Measurements from ENCODE around the gene ARIH1. TPM values are rescaled to one million over a fixed set of nuclear protein-coding genes. Genes with fewer than 3 reads are reported as not detected.

The ARIH1 gene
- total and polyA plus RNA-seq, 2 donors (not counting 1 experiment from before 2014, with no cell fraction given) = 27.9 to 62.3 TPM

DNA sequence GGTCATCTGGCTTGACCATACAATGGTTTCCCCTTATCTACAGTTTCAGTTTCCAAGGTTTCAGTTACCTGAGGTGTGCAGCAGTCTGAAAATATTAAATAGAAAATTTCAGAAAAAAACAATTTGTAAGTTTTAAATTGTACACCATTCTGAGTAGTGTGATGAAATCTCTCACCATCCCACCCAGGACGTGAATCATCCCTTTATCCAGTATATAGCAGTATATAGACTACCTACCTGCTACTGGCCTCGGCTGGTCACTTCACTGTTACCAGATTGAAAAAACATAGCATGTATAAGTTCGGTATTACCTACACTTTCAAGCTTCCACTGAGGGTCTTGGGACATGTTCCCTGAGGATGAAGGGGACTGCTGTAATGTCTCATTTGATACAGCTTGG, 12.0 kb downstream of the ARIH1 start:
- Histone ChIP-seq H3K36me3 (ENCODE audit: control insufficient read depth, insufficient read depth, low read length) (no peaks in the 10 kb centered on the region), H3K9me3 (ENCODE audit: control insufficient read depth, insufficient read depth, low read depth, low read length) (no peaks in the 10 kb centered on the region), H3K27me3 (ENCODE audit: control insufficient read depth, insufficient read depth, low read length) (no peaks in the 10 kb centered on the region), H3K4me1 (ENCODE audit: control insufficient read depth, extremely low read depth, insufficient read depth, low read length) (peaks cover 3% of the 10 kb centered on the region), H2AFZ (ENCODE audit: low read length) (no peak overlapping the region), H4K20me1 (ENCODE audit: control insufficient read depth, extremely low read depth, insufficient read depth, low read length) (peaks cover 5% of the 10 kb centered on the region), H3K9ac (ENCODE audit: insufficient read depth, low read length) (no peak overlapping the region), H3K4me3 (replicated peaks in 1 of 4; ENCODE audit: control extremely low read depth in 1 of 4, insufficient read depth in 1 of 4, low read depth in 3 of 4, low read length in 4 of 4) (no peak overlapping the region), H3K79me2 (ENCODE audit: control insufficient read depth, insufficient read depth, low read length) (peaks cover 93% of the 10 kb centered on the region), H3K27ac (ENCODE audit: insufficient read depth, low read length) (no peak overlapping the region), H3K4me2 (ENCODE audit: extremely low read depth, insufficient read depth, low read length) (no peak overlapping the region)
- DNase-seq (ENCODE audit: low read depth in 2 of 2) = no peak
- TF ChIP-seq, protein P1, sequence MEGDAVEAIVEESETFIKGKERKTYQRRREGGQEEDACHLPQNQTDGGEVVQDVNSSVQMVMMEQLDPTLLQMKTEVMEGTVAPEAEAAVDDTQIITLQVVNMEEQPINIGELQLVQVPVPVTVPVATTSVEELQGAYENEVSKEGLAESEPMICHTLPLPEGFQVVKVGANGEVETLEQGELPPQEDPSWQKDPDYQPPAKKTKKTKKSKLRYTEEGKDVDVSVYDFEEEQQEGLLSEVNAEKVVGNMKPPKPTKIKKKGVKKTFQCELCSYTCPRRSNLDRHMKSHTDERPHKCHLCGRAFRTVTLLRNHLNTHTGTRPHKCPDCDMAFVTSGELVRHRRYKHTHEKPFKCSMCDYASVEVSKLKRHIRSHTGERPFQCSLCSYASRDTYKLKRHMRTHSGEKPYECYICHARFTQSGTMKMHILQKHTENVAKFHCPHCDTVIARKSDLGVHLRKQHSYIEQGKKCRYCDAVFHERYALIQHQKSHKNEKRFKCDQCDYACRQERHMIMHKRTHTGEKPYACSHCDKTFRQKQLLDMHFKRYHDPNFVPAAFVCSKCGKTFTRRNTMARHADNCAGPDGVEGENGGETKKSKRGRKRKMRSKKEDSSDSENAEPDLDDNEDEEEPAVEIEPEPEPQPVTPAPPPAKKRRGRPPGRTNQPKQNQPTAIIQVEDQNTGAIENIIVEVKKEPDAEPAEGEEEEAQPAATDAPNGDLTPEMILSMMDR (conservative IDR thresholded peaks at IDR 0.05 in 1 of 2, IDR thresholded peaks at IDR 0.05 in 1 of 2; ENCODE audit: low read depth in 1 of 2, low read length in 2 of 2) = no peak
- TF ChIP-seq EZH2 (IDR thresholded peaks at IDR 0.05; ENCODE audit: low read length, missing control alignments) = no peak

DNA sequence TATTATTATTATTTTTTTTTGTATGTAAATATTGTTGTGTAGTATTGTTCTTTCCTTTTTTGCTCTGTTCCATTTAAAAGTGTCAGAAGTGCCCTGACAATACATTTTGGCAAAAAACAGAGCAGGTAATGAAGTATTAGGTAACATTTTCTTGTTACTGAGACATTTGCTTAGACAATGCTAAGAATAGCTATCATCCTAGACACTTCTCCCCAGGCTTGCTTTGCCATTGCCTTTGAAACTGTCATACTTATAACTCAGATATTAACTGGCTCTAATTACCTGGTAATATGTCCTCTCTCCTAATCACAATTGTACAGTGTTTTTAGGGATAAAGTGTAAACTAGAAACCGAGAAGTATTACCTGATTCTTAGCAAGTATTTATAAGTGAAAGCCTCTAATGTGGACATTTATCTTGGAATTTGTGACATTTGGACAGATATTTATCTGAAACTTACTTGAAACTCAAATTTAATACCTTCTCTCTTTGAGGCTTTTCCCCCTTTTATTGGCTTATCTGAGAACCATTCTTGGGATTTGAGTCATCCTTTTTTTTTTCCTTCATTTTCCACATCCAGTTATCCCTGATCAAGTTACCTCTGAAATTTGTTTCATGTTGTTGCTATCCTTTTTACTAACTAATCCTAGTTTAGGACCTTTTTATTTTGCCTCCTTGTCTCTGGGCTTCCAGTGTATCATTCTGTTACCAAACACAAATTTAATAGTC, 13.1 kb downstream of the ARIH1 start:
- no peak overlapping the region for H2AFZ ChIP-seq (ENCODE audit: low read length)
- peaks cover 4% of the 10 kb centered on the region for H3K4me1 ChIP-seq (ENCODE audit: control insufficient read depth, extremely low read depth, insufficient read depth, low read length)
- DNase-seq (ENCODE audit: low read depth in 2 of 2) = peak; percentile 26 to 57
- no peaks in the 10 kb centered on the region for H3K36me3 ChIP-seq (ENCODE audit: control insufficient read depth, insufficient read depth, low read length)
- TF ChIP-seq, protein P1 (conservative IDR thresholded peaks at IDR 0.05 in 1 of 2, IDR thresholded peaks at IDR 0.05 in 1 of 2; ENCODE audit: low read depth in 1 of 2, low read length in 2 of 2) = no peak
- no peak for TF ChIP-seq EZH2 (IDR thresholded peaks at IDR 0.05; ENCODE audit: low read length, missing control alignments)
- peak overlapping the region; percentile 37 for H3K4me2 ChIP-seq (ENCODE audit: extremely low read depth, insufficient read depth, low read length)
- H3K9me3 ChIP-seq (ENCODE audit: control insufficient read depth, insufficient read depth, low read depth, low read length) = no peaks in the 10 kb centered on the region
- peaks cover 93% of the 10 kb centered on the region for H3K79me2 ChIP-seq (ENCODE audit: control insufficient read depth, insufficient read depth, low read length)
- H4K20me1 ChIP-seq (ENCODE audit: control insufficient read depth, extremely low read depth, insufficient read depth, low read length) = peaks cover 6% of the 10 kb centered on the region
- H3K27ac ChIP-seq (ENCODE audit: insufficient read depth, low read length) = no peak overlapping the region
- no peak overlapping the region for H3K4me3 ChIP-seq (replicated peaks in 1 of 4; ENCODE audit: control extremely low read depth in 1 of 4, insufficient read depth in 1 of 4, low read depth in 3 of 4, low read length in 4 of 4)
- H3K9ac ChIP-seq (ENCODE audit: insufficient read depth, low read length) = no peak overlapping the region
- H3K27me3 ChIP-seq (ENCODE audit: control insufficient read depth, insufficient read depth, low read length) = no peaks in the 10 kb centered on the region

DNA sequence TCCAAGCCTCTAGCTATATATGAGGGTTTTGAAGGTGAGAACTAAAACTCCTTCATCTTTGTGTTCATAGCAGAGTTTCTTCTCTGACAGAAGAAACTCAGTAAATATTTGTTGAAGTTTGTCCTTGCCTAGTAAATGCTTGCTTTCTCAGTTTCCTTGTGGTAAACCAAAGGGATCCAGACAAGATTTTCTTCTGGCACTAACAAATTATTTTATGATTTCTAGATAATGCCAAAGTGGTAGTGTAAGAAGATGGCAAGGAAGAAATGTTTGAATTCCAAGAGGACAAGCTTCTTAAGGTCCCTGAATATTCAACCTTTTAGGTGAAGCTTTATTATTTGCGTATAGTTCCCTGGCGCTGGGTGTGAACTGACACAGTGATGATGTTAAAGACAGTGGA, 14.4 kb downstream of the ARIH1 start:
- H3K27ac ChIP-seq (ENCODE audit: insufficient read depth, low read length) = no peak overlapping the region
- no peak overlapping the region for H3K9ac ChIP-seq (ENCODE audit: insufficient read depth, low read length)
- DNase-seq (ENCODE audit: low read depth in 2 of 2) = no peak
- H2AFZ ChIP-seq (ENCODE audit: low read length) = no peak overlapping the region
- H4K20me1 ChIP-seq (ENCODE audit: control insufficient read depth, extremely low read depth, insufficient read depth, low read length) = peaks cover 8% of the 10 kb centered on the region
- peaks cover 93% of the 10 kb centered on the region for H3K79me2 ChIP-seq (ENCODE audit: control insufficient read depth, insufficient read depth, low read length)
- no peak for TF ChIP-seq EZH2 (IDR thresholded peaks at IDR 0.05; ENCODE audit: low read length, missing control alignments)
- TF ChIP-seq, protein P1 (conservative IDR thresholded peaks at IDR 0.05 in 1 of 2, IDR thresholded peaks at IDR 0.05 in 1 of 2; ENCODE audit: low read depth in 1 of 2, low read length in 2 of 2) = no peak
- H3K4me2 ChIP-seq (ENCODE audit: extremely low read depth, insufficient read depth, low read length) = no peak overlapping the region
- no peak overlapping the region for H3K4me3 ChIP-seq (replicated peaks in 1 of 4; ENCODE audit: control extremely low read depth in 1 of 4, insufficient read depth in 1 of 4, low read depth in 3 of 4, low read length in 4 of 4)
- peaks cover 5% of the 10 kb centered on the region for H3K4me1 ChIP-seq (ENCODE audit: control insufficient read depth, extremely low read depth, insufficient read depth, low read length)
- no peaks in the 10 kb centered on the region for H3K36me3 ChIP-seq (ENCODE audit: control insufficient read depth, insufficient read depth, low read length)
- no peaks in the 10 kb centered on the region for H3K27me3 ChIP-seq (ENCODE audit: control insufficient read depth, insufficient read depth, low read length)
- H3K9me3 ChIP-seq (ENCODE audit: control insufficient read depth, insufficient read depth, low read depth, low read length) = no peaks in the 10 kb centered on the region
